Naive thymus-derived CD8-positive, alpha-beta T cell (primary cell): ENCODE measurements around the gene ATXN1. TPM values are rescaled to one million over a fixed set of nuclear protein-coding genes. Genes with fewer than 3 reads are reported as not detected.

Source experiments
- ATAC-seq, 2 donors: fragments of 150-1000 bp; cut with Tn5 transposase in 1 of 2; sonication (Bioruptor Pico), chemical (Tn5 transposase) in 1 of 2; 1 replicate in 1 of 2; 2 replicates in 1 of 2; pipeline ENCODE4 v1.10.0; 2021; ENCODE audit warnings: mild to moderate bottlenecking in 2 of 2, moderate library complexity in 2 of 2
- POLR2A ChIA-PET: fragments of 350-600 bp; sonication (Branson Sonifier 250); formaldehyde crosslinking; loops from one replicate; lab custom pipeline; 2021; ENCODE audit warnings: antibody characterized with exemption; lab: Charles Lee
- DNase-seq, 10 donors: peaks; one replicate each; pipeline versions ENCODE4 v3.0.0 to v3.0.0-alpha.2; 2020 to 2022
- H3K27ac Mint-ChIP-seq, 10 donors: one replicate each; pipeline ENCODE4 v1.8.0; 2020 to 2022; ENCODE audit warnings: mild to moderate bottlenecking in 10 of 10, mixed read lengths in 10 of 10, moderate library complexity in 4 of 10, inconsistent platforms in 1 of 10
- H3K27me3 Mint-ChIP-seq, 5 donors: one replicate each; pipeline ENCODE4 v1.8.0; 2021 to 2022; ENCODE audit warnings: mixed read lengths in 5 of 5
- H3K36me3 Mint-ChIP-seq, 3 donors: one replicate each; pipeline ENCODE4 v1.8.0; 2020 to 2022; ENCODE audit warnings: mixed read lengths in 3 of 3, mild to moderate bottlenecking in 2 of 3, inconsistent platforms in 1 of 3
- H3K4me1 Mint-ChIP-seq, 4 donors: one replicate each; pipeline ENCODE4 v1.8.0; 2021 to 2022; ENCODE audit warnings: mixed read lengths in 4 of 4
- H3K4me3 Mint-ChIP-seq, 10 donors: one replicate each; pipeline ENCODE4 v1.8.0; 2020 to 2022; ENCODE audit warnings: mild to moderate bottlenecking in 10 of 10, mixed read lengths in 10 of 10, moderate library complexity in 6 of 10, inconsistent platforms in 1 of 10
- H3K9me3 Mint-ChIP-seq, 9 donors: one replicate each; pipeline ENCODE4 v1.8.0; 2020 to 2022; ENCODE audit warnings: mixed read lengths in 9 of 9, mild to moderate bottlenecking in 3 of 9, inconsistent platforms in 1 of 9, moderate library complexity in 1 of 9
- polyA plus RNA-seq, 3 donors: library from polyadenylated mRNA; unstranded; fragments of 300-500 nt; fragmentation: Illumina TruSeq; gene quantifications; one replicate each; pipeline ENCODE4 v1.2.3, GENCODE V29; 2021
- total RNA-seq, 8 experiments: library from RNA in 2 of 8; stranded (reverse) in 2 of 8; gene quantifications; one replicate each; pipeline ENCODE4 v1.2.3 and lab custom pipeline; 2021 to 2026

The ATXN1 gene
- total and polyA plus RNA-seq, 5 experiments from 2014 or later: 2.7 to 42.3 (median 8.2) TPM

DNA sequence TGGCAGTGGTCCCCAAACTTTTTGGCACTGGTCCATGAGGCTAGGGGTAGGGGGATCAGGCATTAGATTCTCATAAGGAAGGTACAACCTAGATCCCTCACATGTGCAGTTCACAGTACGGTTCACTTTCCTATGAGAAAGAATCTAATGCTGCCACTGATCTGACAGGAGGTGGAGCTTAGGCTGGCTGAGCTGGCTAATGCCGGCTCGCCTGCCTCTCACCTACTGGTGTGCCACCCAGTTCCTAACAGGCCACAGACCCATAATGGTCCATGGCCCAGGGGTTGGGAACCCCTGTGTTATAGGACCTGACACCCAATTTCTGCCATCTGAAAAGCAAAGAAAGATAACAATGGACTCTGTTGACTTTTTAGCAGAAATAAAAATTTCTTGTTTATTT is 323.3 kb downstream of the ATXN1 start:
- ATAC-seq (no peak), DNase-seq (no peak)
- Mint-ChIP-seq H3K27me3 (no peaks in the 10 kb centered on the region), H3K4me1 (peaks cover 24 to 50% (median 48%) of the 10 kb centered on the region in 4 donors), H3K9me3 (peaks cover 0 to 4% (median 0%) of the 10 kb centered on the region in 9 donors), H3K36me3 (peaks cover 0 to 6% (median 0%) of the 10 kb centered on the region in 3 donors), H3K27ac (peak overlapping the region in 8 of 10 donors; percentile 45 to 93 (median 59)), H3K4me3 (peak overlapping the region in 5 of 10 donors; percentile 11 to 80 (median 41))
- POLR2A ChIA-PET: no interaction called here

DNA sequence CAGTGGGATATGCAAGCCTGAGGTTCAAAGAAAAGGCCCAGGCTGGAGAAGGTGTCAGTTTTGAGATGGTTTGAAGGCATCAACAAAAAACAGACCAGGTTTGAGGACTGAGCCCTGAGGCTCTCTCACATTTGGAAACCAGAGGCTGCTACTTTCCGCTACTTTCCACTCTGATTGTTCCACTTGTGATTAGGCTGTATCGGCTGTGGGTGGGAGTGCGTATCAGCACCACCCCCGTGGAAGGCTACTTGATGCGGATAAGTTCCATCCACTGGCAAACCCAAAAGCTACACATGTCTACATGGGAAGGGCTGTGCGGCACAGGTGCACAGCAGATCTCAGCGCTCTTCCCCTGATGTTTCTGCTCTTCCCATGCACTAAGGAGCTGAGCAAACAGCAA is 324.2 kb downstream of the ATXN1 start:
- POLR2A ChIA-PET: no interaction called here
- H3K36me3 Mint-ChIP-seq: peaks cover 0 to 2% (median under 1%) of the 10 kb centered on the region in 3 donors
- H3K27ac Mint-ChIP-seq: peak overlapping the region; percentile 44 to 95 (median 90)
- no peaks in the 10 kb centered on the region for H3K9me3 Mint-ChIP-seq
- H3K4me3 Mint-ChIP-seq: peak overlapping the region; percentile 6 to 80 (median 60)
- no peak for ATAC-seq
- H3K4me1 Mint-ChIP-seq: peaks cover 22 to 50% (median 47%) of the 10 kb centered on the region in 4 donors
- DNase-seq: no peak
- H3K27me3 Mint-ChIP-seq: no peaks in the 10 kb centered on the region

DNA sequence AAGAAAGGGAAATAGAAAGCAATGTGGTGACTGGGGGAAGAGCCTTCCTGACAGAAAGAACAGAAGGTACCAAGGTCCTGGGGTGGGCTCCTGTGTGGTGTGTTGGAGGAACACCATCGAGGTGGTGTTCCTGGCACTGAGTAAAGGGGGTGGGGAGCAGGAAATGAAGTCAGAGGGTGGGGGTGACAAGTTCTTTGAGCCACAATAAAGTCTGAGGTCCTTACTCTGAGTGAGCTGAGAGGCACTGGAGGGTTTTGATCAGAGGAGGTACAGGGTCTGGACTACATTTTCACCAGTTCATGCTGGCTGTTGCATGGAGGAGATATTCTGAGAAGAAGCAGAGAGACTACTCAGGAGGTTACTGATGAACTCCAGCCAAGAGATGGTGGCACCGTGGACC is 324.7 kb downstream of the ATXN1 start:
- POLR2A ChIA-PET: no interaction called here
- no peaks in the 10 kb centered on the region for H3K27me3 Mint-ChIP-seq
- peak overlapping the region in 9 of 10 donors; percentile 47 to 80 (median 61) for H3K4me3 Mint-ChIP-seq
- H3K4me1 Mint-ChIP-seq: peaks cover 22 to 51% (median 45%) of the 10 kb centered on the region in 4 donors
- no peaks in the 10 kb centered on the region for H3K9me3 Mint-ChIP-seq
- peaks cover 0 to 2% (median 2%) of the 10 kb centered on the region in 3 donors for H3K36me3 Mint-ChIP-seq
- peak; percentile 62 to 84 for ATAC-seq
- peak in 4 of 10 donors; percentile 8 to 46 (median 36) for DNase-seq
- H3K27ac Mint-ChIP-seq: peak overlapping the region; percentile 44 to 95 (median 90)

DNA sequence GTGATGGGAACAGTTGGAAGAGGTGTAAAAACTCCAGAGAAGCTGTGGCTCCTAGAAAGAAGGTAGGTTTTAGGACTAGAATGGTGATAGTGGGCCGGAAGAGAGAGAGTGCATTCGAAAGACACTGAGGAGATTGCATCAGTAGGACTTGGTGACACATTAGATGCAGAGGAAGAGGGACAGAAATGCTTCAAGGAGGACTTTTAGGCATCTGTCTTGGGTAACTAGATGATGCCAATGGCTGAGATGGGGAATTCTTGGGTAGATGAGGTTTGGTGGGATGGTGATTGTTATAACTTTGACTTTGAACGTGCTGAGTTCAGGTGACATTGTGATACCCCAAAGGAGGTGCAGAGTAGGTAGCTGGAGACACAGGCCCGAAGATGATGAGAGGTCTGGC is 326.4 kb downstream of the ATXN1 start:
- Mint-ChIP-seq H3K27me3 (no peaks in the 10 kb centered on the region), H3K36me3 (peaks cover 0 to 16% (median 2%) of the 10 kb centered on the region in 3 donors), H3K9me3 (no peaks in the 10 kb centered on the region), H3K4me1 (peaks cover 18 to 42% (median 31%) of the 10 kb centered on the region in 4 donors), H3K4me3 (peak overlapping the region in 1 of 10 donors; percentile 12), H3K27ac (peak overlapping the region in 7 of 10 donors; percentile 23 to 79 (median 34))
- no peak for ATAC-seq
- no peak for DNase-seq
- POLR2A ChIA-PET: no interaction called here

DNA sequence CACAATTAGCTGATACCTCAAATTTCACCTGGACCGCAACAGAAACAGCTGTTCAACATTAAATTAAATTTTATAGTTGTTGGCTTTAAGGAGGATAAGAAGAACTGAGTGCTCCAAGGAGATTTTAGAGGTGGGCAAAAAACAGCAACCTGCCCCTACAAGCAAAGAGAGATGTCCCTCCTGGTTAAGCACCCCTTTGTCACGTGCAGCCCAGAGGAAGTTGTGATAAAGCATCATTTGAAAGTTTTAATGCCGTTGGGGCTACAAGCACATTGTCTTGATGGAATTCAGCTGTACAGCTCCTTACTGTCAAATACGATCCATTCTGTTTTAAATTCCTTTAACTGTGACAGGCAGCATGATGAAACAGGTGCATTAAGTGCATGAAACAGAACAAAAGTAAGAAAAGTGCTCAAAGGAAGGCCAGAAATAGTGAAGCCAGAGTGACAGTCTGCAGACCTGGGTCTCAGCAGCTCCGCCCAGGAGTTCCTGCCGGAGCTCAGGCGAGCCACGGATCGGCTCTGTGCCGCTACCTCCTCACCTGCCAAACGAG is 327.8 kb downstream of the ATXN1 start:
- Mint-ChIP-seq H3K4me3 (no peak overlapping the region), H3K27ac (peak overlapping the region in 3 of 10 donors; percentile 23 to 36 (median 35)), H3K4me1 (peaks cover 18 to 35% (median 31%) of the 10 kb centered on the region in 4 donors), H3K9me3 (no peaks in the 10 kb centered on the region), H3K36me3 (peaks cover 0 to 19% (median 2%) of the 10 kb centered on the region in 3 donors), H3K27me3 (no peaks in the 10 kb centered on the region)
- POLR2A ChIA-PET: interaction anchor here (0.5 kb wide), 1 partner anchor 44 kb away, joined by 4 read pairs; no protein-coding TSS in a partner anchor
- no peak for ATAC-seq
- DNase-seq: no peak

DNA sequence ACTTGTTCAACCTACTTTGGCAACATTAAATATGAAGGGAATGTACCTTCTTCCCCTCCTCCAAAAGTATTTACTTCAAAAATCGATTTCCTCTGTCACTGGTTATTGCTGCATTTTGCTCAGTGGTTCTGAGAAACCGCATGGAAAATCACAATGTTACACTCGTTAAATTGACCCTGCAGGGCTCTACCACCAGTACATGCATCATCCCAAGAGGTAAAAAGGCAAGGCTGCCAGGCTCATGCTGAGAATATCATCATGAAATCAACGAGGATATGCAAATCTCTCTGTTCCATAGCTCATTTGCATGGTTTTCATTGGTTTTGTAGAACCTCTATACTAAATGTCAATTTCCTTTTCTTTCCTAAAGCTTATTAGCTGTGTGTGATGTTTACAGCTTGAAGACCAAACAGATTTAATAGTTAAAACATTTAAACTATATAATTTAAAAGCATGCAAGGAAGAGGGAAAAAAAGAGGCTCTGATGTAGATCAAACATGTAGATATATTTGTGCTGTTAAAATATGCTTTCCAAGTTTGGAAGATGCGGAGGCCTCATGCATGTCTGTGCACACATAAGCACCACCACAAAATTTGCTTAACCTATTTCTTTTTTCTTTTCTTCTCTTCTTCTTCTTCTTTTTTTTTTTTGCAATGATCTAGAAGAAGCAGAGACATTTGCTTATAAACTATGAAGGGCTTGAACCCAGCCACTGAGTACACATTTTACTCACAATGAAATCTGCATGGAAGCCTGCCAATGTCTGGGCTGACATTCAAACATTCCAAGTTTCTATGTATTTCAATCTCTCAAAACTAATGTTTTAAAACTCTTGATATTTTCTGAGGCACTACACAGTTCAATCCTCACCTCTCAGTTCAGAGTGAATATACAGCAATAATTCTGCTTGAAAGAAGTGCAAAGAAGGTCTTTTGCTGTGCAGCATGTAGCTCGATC is 328.9 kb downstream of the ATXN1 start:
- Mint-ChIP-seq H3K4me3 (no peak overlapping the region), H3K4me1 (peaks cover 16 to 28% (median 24%) of the 10 kb centered on the region in 4 donors), H3K27me3 (no peaks in the 10 kb centered on the region), H3K27ac (no peak overlapping the region), H3K36me3 (peaks cover 0 to 19% (median 2%) of the 10 kb centered on the region in 3 donors), H3K9me3 (no peaks in the 10 kb centered on the region)
- DNase-seq: no peak
- ATAC-seq: no peak
- POLR2A ChIA-PET: no interaction called here

DNA sequence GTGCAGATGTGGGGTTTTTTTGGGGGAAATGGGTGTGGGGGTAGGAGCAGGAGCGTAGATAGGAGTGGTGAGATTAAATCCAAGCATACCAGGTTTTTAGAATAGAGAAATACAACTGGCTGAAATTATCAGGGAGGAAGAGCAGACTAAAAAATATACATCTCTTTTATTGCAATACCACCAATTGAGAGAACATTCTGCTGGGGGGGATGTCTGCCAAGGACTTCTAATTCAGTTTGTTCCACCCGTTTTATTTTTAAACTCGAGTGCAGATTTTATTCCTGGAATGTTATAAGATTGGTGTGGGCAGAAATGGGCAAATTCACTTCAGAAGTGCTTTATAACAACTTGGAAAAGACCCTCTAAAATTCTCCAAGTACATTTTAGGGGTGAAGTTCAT is 330.2 kb downstream of the ATXN1 start:
- peak overlapping the region in 1 of 10 donors; percentile 6 for H3K27ac Mint-ChIP-seq
- no peaks in the 10 kb centered on the region for H3K9me3 Mint-ChIP-seq
- no peak for DNase-seq
- peaks cover 0 to 19% (median 2%) of the 10 kb centered on the region in 3 donors for H3K36me3 Mint-ChIP-seq
- ATAC-seq: no peak
- H3K4me3 Mint-ChIP-seq: no peak overlapping the region
- H3K27me3 Mint-ChIP-seq: no peaks in the 10 kb centered on the region
- H3K4me1 Mint-ChIP-seq: peaks cover 8 to 20% (median 11%) of the 10 kb centered on the region in 4 donors
- POLR2A ChIA-PET: no interaction called here

DNA sequence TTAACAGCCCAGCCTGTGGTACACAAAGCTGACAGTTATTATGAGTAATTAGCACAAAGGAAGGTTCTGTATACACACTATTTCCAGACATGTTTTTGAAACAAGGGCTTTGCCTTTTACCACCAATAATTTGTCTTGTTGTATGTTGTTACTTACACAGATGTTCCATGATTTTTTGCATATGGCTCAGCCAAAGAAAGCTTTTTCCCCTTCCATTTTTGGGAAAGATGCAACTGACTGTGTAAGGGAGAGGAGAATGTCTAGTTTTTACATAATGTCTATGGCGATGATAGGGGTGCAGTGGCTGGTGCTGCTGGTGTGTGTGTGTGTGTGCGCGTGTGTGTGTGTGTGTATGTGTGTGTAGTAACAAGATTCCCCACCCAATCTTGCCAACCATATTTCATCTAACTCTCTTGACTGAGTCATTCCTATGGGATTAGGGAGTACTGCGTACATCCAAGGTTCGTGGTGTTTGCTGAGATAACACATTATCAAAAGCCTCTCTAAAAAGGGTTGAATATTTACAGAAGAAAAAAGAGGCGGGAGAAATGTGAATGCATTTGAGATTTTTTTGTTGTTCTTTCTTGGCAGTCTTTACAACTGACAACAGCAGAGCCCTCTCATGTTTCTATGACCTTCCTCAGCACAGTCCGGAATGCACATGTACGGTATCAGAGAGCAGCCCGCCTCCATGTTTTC is 330.7 kb downstream of the ATXN1 start:
- DNase-seq: no peak
- Mint-ChIP-seq H3K4me1 (peaks cover 8 to 20% (median 11%) of the 10 kb centered on the region in 4 donors), H3K36me3 (peaks cover 0 to 19% (median 2%) of the 10 kb centered on the region in 3 donors), H3K4me3 (no peak overlapping the region), H3K9me3 (no peaks in the 10 kb centered on the region), H3K27ac (peak overlapping the region in 2 of 10 donors; percentile 6 to 73), H3K27me3 (no peaks in the 10 kb centered on the region)
- no peak for ATAC-seq
- POLR2A ChIA-PET: no interaction called here

DNA sequence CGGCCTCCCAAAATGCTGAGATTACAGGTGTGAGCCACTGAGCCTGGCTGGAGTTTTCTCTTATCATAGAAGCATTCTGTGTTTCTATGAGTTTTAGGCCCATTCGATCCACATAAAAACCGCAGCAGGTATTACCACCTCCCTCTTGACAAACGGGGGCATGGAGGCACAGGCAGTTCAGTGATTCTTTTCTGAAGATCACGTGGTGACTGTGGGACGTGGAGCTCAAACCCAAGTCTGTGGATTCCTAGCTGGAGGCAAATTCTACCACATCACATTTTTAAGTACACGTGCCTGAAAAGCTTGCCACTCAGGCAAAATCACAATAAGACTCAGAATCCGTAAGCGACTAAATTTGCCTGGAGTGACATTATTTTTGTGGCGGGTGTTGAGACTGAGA is 331.6 kb downstream of the ATXN1 start:
- Mint-ChIP-seq H3K4me3 (no peak overlapping the region), H3K27ac (no peak overlapping the region), H3K9me3 (no peaks in the 10 kb centered on the region), H3K4me1 (peaks cover 0 to 12% (median 4%) of the 10 kb centered on the region in 4 donors), H3K27me3 (no peaks in the 10 kb centered on the region), H3K36me3 (peaks cover 0 to 19% (median 2%) of the 10 kb centered on the region in 3 donors)
- POLR2A ChIA-PET: interaction anchor here (0.7 kb wide), 1 partner anchor 17 kb away, joined by 5 read pairs; no protein-coding TSS in a partner anchor
- no peak for ATAC-seq
- no peak for DNase-seq

DNA sequence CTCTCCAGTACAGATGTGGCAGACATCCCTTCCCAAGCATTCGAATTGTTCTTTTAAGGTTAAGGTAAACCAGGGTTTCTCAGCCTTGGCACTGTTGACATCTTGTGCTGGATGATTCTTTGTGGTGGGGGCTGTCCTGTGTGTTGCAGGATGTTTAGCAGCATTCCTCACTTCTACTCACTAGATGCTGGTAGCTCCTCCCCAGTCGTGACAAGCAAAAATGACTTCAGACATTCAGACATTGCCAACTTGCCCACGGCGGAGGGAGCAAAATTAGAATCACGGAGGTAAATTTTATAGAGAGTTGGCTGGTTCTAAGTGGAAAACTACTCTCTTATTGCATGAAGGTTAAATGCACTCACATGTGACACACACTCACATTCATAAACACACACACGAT is 334.1 kb downstream of the ATXN1 start:
- POLR2A ChIA-PET: no interaction called here
- DNase-seq (no peak), ATAC-seq (no peak)
- Mint-ChIP-seq H3K27ac (peak overlapping the region in 2 of 10 donors; percentile 11 to 50), H3K36me3 (peaks cover 0 to 18% (median 0%) of the 10 kb centered on the region in 3 donors), H3K4me3 (no peak overlapping the region), H3K4me1 (peaks cover 12 to 31% (median 16%) of the 10 kb centered on the region in 4 donors), H3K9me3 (no peaks in the 10 kb centered on the region), H3K27me3 (no peaks in the 10 kb centered on the region)

DNA sequence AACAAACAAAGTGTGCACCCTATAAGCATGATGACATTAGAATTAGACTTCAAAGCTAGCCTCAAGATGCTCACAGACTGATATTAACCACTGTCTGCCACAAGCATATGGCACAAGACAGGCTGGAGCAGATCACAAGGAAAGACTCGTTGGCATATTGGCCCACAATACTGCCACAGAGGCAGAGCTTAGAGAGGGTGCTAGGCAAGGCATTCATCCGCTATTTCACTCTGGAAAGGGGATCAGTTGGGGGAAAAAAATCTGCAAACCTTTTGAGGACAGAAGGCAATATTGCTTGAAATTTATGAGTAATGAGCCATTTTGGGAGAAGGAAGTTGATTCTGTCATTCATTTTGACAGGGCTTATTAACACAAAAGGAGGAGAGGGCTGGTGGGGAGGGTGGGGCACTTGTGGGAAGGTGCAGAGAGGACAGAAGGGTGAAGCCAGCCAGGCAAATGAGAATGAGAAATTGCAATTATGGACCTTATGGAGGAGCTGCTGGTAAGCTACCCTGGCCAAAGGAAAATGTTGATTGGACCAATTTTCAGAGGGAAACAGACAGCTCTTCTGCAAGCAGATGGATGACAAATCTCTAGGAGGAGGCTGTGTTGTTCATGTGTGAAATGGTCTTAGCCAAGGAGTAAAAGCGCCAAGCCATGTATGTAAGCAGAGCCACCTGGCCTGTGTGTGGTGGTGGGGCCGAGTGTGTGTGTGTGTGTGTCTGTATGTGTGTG is 335.2 kb downstream of the ATXN1 start:
- peaks cover 0 to 14% (median 0%) of the 10 kb centered on the region in 3 donors for H3K36me3 Mint-ChIP-seq
- no peaks in the 10 kb centered on the region for H3K27me3 Mint-ChIP-seq
- H3K4me1 Mint-ChIP-seq: peaks cover 18 to 42% (median 25%) of the 10 kb centered on the region in 4 donors
- no peak overlapping the region for H3K4me3 Mint-ChIP-seq
- POLR2A ChIA-PET: interaction anchor here (0.6 kb wide), 1 partner anchor 184 kb away, joined by 5 read pairs; no protein-coding TSS in a partner anchor
- DNase-seq: no peak
- no peak for ATAC-seq
- H3K27ac Mint-ChIP-seq: peak overlapping the region in 8 of 10 donors; percentile 3 to 71 (median 47)
- H3K9me3 Mint-ChIP-seq: no peaks in the 10 kb centered on the region
